Ammon's horn (tissue), 1 donor: ENCODE data around the gene ZNF324B.
"Not testable (repeated sequence)": the region's sequence is repeated elsewhere in the genome, so short reads cannot be mapped to it uniquely, and the experiment has no call there.

Source experiments
- DNase-seq: peaks from one replicate; pipeline ENCODE4 v3.0.0-alpha.2; 2016; ENCODE audit warnings: low spot score

ZNF324B gene

DNA sequence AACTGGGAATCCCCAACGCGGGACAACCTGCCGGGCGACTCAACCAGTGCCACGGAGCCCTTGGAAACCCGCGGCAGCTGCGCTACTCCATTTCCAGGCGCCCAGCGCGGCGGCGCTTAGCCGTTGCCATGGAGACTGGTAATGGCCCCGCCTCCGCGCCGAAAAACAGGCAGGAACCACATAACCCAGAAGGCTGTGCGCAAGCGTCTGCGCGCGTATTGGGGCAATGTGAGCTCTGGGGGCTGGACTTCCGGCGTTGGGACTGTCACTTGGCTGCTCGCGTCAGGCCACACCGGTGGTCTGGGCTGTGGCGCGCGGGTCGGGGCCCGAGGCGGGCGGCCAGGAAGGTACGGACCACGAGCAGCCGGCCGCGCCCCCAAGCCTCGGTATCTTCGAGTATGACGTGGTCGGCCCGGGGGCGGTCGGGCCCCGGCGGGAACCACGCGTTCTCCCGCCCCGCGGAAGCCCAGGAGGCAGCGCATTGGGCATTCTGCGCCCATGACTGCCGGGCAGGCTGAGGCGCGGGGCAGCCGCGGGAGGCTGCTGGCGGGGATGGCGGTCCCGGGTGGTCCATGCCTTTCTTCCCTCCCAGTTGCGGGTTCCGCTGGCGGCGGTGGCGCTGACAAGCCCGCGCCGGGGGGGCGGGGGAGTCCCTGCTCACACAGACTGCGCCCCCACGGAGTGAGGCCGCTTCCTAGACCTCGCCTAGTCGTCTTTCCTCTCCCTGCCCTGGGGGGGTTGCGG, at the start of gene ZNF324B:
TSS of gene ZNF324B (plus strand) at position 265 of the 744 bp plus-strand sequence. CDS start 2,080 bp downstream, outside the sequence.
- peak; percentile 98 for DNase-seq

DNA sequence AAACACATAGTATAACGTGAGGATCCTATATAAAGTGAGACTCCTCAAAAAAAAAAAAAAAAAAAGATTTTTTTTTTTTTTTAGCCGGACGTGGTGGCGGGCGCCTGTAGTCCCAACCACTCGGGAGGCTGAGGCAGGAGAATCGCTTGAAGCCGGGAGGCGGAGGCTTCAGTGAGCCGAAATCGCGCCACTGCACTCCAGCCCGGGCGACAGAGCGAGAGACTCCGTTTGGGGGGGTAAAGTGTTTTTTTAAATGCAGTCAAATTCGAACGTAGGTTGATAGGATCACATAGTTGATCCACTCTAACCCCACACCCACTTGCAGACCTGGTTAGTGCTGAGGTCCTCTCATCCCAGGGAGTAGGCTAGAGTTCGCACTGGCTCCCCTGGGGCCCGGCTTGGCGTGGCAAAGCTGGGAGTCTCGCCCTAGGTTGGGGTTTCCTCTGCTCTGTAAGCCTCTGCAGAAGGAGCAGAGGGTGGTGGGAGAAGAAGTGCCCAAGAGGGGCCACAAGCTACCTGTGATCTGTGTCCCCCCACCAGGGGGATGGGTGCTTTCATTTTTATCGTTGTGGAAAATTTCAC, 49.5 kb upstream of the ZNF324B start:
- DNase-seq = no peak

DNA sequence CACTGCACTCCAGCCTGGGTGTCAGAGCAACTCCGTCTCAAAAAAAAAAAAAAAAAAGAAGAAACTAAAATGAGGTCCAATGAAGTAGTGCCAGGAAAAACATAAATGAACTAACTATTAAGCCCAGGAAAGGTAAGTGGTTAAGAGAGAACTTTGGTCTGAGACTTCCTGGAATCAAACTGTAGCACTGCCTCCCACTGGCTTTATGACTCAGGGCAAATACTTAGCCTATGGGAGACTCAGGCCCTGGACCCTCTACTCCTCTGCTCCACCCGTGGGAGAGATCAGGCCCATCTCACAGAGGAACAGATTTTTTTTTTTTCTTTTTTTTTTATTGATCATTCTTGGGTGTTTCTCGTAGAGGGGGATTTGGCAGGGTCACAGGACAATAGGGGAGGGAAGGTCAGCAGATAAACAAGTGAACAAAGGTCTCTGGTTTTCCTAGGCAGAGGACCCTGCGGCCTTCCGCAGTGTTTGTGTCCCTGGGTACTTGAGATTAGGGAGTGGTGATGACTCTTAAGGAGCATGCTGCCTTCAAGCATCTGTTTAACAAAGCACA, 47.4 kb upstream of the ZNF324B start:
- not testable (repeated sequence) for DNase-seq

DNA sequence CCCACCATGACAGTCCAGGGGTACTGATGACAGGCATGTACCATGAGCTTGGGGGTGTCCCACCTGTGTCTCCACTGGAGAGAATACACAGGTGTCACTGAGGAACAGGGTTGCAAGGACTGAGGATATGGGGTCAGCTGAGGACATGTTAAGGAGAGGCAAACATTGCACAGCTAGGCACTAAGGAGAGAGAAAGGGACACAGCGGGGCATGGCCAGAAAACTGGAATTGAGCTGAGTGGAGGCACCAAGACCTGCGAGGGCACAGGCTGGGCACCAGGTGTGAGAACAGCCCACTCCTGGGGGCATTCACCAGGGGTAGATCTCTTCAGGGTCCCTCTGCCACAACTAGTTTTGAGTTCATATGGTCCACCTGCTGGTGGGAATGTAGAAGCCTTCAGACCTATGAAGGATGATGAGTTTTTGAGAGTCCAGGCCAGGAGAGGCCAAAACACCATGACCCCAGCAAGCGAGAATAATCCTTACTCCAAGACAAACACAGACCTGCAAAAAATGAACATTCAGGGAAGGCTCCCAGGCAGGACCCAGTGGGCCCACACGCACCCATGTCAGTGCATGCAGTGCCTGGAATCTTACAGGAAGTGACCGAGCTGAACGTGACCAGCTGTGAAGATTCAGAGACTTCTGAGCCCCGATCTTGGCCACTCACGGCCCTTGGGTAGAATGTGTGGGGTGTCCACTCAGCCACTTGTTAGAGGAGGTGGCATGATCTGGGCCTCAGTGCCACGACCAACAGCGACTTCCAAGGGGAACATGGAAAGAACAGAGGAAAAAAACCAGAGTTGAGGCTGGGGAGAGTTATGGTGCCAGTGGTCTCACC, 44.4 kb upstream of the ZNF324B start:
- DNase-seq = no peak

- DNase-seq = no peak
Measured at GRCh38 chr19:58407658-58408151, 43.7 kb upstream of the ZNF324B start.

DNA sequence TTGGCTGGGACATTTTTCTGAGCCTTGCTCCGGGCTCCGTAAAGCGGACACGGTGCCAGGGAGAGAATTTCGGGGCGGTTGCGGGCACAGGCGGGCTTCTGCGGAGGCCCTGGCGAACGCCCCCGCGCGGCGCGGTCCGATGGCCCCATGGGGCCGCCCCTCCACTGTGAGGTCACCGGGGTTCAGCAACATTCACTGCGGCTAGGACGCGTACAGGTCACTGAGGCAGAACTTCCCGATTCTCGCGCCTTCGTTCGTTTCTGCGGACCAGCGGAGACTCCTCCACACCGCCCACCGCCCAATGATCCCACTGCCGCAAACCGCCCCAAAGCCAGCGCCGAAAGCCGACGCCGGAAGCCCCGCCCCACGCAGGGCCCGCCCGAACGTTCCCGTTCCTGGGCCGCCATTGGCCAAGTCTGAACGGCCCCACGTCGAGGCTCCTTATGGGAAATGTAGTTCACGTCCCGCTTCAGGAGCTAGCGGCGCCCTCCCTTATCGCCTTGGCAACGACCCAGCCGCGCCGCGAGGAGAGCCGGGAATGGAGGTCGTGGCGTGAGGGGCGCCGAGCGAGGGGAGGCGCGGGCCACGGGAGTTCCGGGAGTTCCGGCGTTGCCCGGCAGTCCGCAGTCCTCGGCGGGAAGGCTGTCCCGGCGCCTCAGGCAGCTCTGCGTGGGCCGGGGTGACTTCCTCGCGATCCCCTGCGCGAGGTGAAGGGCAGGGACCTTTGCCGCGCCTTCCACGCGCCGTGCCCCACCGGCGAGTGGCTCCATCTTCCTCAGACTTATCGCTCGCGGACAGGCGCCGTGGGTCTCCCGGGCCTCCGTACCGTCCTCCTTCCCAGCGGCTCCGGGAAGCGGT, 43.0 kb upstream of the ZNF324B start, which contains the start of gene ZNF584:
TSS of gene ZNF584 (plus strand) at position 498 of the 858 bp plus-strand sequence. CDS start 499 bp downstream, outside the sequence.
- DNase-seq = peak; percentile 98

- DNase-seq = no peak
Measured at GRCh38 chr19:58409010-58409790, 42.2 kb upstream of the ZNF324B start.

- no peak for DNase-seq
Measured at GRCh38 chr19:58416604-58417003, 34.8 kb upstream of the ZNF324B start.

DNA sequence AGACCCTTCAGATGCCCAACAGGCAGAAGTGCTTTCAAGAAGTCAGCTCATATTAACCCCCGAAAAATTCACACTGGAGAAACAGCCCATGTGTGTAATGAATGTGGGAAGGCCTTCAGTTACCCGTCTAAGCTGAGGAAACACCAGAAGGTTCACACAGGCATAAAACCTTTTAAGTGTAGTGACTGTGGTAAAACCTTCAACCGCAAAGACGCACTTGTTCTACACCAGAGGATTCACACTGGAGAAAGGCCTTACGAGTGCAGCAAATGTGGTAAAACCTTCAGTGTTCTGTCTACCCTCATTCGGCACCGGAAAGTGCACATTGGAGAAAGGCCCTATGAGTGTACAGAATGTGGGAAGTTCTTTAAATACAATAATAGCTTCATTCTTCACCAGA, 34.4 kb upstream of the ZNF324B start:
- DNase-seq = no peak

- no peak for DNase-seq
Measured at GRCh38 chr19:58428617-58429016, 22.8 kb upstream of the ZNF324B start.

DNA sequence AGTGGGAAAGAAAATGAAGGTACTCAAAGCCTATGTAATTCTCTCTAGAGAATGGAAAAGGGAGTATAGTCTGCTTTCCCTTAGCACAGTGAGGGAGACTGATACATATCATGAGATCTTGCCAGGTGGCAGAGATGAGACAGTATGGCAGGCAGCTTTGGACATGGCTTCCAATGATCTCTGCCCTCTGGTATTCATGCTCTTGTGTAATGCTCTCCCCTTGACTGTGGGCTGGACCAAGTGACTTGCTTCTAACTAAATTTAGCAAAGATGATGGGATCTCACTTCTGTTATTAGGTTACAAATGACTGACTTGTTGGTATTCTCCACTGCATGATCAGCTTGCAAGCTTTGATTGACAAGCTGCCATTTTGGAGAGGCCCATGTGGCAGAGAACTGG, 21.7 kb upstream of the ZNF324B start:
- DNase-seq = no peak

DNA sequence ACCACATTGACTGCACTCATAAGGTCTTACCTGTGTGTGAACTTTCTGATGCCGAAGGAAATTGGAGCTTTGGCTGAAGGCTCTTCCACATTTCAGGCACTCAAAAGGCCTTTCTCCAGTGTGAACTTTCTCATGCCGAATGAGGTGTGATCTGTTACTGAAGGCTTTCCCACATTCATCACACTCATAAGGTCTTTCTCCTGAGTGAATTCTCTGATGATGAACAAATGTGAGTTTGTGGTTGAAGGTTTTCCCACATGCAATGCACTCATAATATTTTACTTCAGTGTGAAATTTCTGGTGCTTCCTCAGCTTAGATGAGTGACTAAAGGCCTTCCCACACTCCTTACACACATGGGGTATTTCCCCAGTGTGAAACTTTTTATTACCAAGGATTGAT, 17.2 kb upstream of the ZNF324B start:
- no peak for DNase-seq

DNA sequence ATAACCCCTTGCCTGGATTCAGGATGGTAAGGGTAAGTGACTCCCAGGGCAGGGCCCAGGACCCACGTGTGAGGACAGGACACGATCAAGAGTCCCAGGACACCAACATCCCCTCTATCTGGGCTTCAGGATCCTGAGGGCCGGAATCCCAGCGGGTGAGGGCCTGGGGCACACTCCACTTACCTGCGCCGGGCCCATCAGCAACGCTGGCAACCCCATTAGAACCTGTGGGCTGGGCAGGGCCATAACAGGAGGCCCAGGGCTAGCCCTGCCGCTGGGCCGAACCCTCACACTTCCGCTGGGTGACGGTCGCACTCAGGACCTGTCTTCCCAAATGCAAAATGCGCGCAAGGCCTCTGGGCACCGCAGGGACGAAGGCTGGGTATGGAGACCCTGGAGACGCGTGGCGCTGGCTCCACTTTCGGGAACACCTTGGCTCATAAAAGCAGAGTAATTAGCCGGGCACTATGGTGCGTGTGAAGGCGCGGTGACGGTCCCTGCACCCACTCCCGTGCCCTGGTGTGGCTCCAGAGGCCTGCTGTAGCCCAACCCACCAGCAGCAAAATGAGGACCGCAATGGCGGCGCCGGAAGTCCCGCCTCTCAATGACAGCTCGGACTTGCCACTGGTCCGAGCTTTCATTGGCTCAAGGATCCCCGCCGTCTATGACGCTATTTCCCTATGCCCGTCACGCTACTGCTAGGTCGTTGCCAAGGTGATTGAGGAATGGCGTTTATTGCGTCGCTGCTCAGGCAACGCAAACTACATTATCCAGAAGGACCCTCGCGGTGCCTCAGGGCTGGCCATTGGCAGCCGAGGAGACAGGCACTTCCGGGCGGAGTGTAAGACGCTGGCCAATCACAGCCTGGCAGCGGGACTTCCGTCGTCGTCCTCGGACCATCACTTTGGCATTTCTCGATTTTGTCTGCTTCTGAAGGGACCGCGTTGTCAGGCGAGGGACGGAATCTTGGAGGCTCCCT, 11.6 kb upstream of the ZNF324B start, which contains the start of gene ZNF132:
TSS of gene ZNF132 (minus strand) at position 578 of the 979 bp plus-strand sequence. CDS start at position 246, 332 bp downstream.
- DNase-seq = peak; percentile 100

GRCh38 chr19:58440556-58440955, 10.9 kb upstream of the ZNF324B start:
- DNase-seq = peak; percentile 20

GRCh38 chr19:58442986-58443385, 8.4 kb upstream of the ZNF324B start:
- DNase-seq = not testable (repeated sequence)

DNA sequence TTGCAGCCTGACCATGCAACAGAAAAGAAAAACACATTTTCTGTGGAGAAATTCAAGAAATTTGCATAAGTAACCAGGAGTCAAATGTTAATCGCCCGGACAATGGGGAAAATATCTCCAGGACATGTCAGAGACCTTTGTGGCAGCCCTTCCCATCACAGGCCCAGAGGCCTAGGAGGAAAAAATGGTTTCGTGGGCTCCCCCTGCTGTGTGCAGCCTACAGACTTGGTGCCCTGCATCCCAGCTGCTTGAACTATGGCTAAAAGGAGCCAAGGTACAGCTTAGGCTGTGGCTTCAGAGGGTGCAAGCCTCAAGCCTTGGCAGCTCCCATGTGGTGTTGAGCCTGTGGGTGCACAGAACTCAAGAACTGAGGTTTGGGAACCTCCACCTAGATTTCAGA, 2.6 kb upstream of the ZNF324B start:
- DNase-seq = not testable (repeated sequence)

- not testable (repeated sequence) for DNase-seq
Measured at GRCh38 chr19:58449980-58450379, 1.4 kb upstream of the ZNF324B start.

- DNase-seq = no peak
Measured at GRCh38 chr19:58450856-58451357, 515 bp upstream of the ZNF324B start.

DNA sequence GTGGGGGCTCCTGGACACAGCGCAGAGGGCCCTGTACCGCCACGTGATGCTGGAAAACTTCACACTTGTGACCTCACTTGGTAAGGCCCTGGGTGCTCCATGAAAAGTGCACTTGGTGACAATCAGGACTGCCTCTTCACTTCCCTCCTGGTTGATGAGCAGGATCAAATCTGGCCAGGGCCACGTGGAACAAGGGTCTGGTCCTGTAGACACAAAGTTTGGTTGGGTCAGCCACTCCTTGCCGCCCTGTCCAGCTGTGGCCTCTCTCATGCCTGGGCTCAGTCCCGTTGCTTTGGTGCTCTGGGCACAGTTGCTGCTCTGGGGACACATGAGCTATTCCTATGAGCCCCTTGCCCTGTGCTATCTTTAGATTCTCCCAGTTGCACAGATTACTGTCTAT, 2.3 kb downstream of the ZNF324B start:
- no peak for DNase-seq
